ENCODE data around the gene U2AF2.

The U2AF2 gene

GRCh38 chr19:55685776-55686175, 30.9 kb downstream of the U2AF2 start:
- intact Hi-C loops (cut with DNase I) = no loop called here
- peak in 2 of 10 donors; percentile 36 to 52 for DNase-seq

GRCh38 chr19:55686311-55687050, 31.6 kb downstream of the U2AF2 start:
- intact Hi-C loops (cut with DNase I) = no loop called here
- peak in 3 of 10 donors; percentile 67 to 83 (median 73) for DNase-seq

- intact Hi-C loops (cut with DNase I) = no loop called here
- DNase-seq = peak in 3 of 10 donors; percentile 56 to 80 (median 59)
These were observed 32.7 kb downstream of the U2AF2 start for GRCh38 chr19:55687281-55688201.

GRCh38 chr19:55688422-55689218, 33.8 kb downstream of the U2AF2 start:
- intact Hi-C loops (cut with DNase I) = no loop called here
- DNase-seq = peak in 9 of 10 donors; percentile 20 to 96 (median 67)

GRCh38 chr19:55689411-55690108, 34.7 kb downstream of the U2AF2 start:
- intact Hi-C loops (cut with DNase I) = no loop called here
- DNase-seq = peak in 3 of 10 donors; percentile 64 to 81 (median 70)

- DNase-seq = peak in 3 of 10 donors; percentile 55 to 81 (median 62)
- intact Hi-C loops (cut with DNase I) = no loop called here
These were observed 35.4 kb downstream of the U2AF2 start for GRCh38 chr19:55690109-55690768.

- peak in 3 of 10 donors; percentile 45 to 76 (median 68) for DNase-seq
- intact Hi-C loops (cut with DNase I) = no loop called here
These were observed 36.1 kb downstream of the U2AF2 start for GRCh38 chr19:55690769-55691545.

GRCh38 chr19:55691561-55692481, 37.0 kb downstream of the U2AF2 start:
- DNase-seq = peak in 3 of 10 donors; percentile 50 to 62 (median 61)
- intact Hi-C loops (cut with DNase I) = no loop called here

- intact Hi-C loops (cut with DNase I) = no loop called here
- DNase-seq = peak in 3 of 10 donors; percentile 35 to 78 (median 70)
These were observed 37.8 kb downstream of the U2AF2 start for GRCh38 chr19:55692681-55693081.

GRCh38 chr19:55693336-55693974, 38.6 kb downstream of the U2AF2 start:
- peak in 3 of 10 donors; percentile 69 to 79 (median 69) for DNase-seq
- intact Hi-C loops (cut with DNase I) = no loop called here

GRCh38 chr19:55694241-55694655, 39.4 kb downstream of the U2AF2 start:
- DNase-seq = peak in 3 of 10 donors; percentile 54 to 71 (median 70)
- intact Hi-C loops (cut with DNase I) = no loop called here

- DNase-seq = peak in 4 of 10 donors; percentile 10 to 79 (median 62)
- intact Hi-C loops (cut with DNase I) = no loop called here
These were observed 40.0 kb downstream of the U2AF2 start for GRCh38 chr19:55694656-55695491.

- peak in 3 of 10 donors; percentile 47 to 73 (median 63) for DNase-seq
These were observed 40.9 kb downstream of the U2AF2 start for GRCh38 chr19:55695511-55696290.

GRCh38 chr19:55696301-55697068, 41.6 kb downstream of the U2AF2 start:
- intact Hi-C loops (cut with DNase I) = no loop called here
- peak in 4 of 10 donors; percentile 5 to 81 (median 48) for DNase-seq

More at GRCh38 chr19:55695511-55696290, 40.9 kb downstream of the U2AF2 start:
- intact Hi-C loops (cut with DNase I) = no loop called here

Data from posterior cingulate gyrus (tissue), 11 donors.